Epidermal melanocyte (primary cell): ENCODE data around the gene TEAD1.

Experiments used
- DNase-seq: peaks from one replicate; pipeline ENCODE4 v3.0.0; 2011; ENCODE audit warnings: low spot score; ENCODE audit not compliant: insufficient read length

Gene TEAD1

GRCh38 chr11:12893787-12894672, 219.8 kb downstream of the TEAD1 start:
- peak; percentile 64 for DNase-seq

GRCh38 chr11:12897390-12897789, 223.2 kb downstream of the TEAD1 start:
- DNase-seq, result no peak

- no peak for DNase-seq
Measured at GRCh38 chr11:12897867-12898266, 223.6 kb downstream of the TEAD1 start.

- no peak for DNase-seq
Measured at GRCh38 chr11:12900496-12900895, 226.3 kb downstream of the TEAD1 start.

- no peak for DNase-seq
Measured at GRCh38 chr11:12901272-12901671, 227.1 kb downstream of the TEAD1 start.

GRCh38 chr11:12901874-12902481, 227.8 kb downstream of the TEAD1 start:
- DNase-seq, result no peak

GRCh38 chr11:12902791-12903486, 228.7 kb downstream of the TEAD1 start:
- DNase-seq, result no peak

GRCh38 chr11:12905435-12905834, 231.2 kb downstream of the TEAD1 start:
- no peak for DNase-seq

- DNase-seq, result no peak
Measured at GRCh38 chr11:12906501-12906900, 232.3 kb downstream of the TEAD1 start.

GRCh38 chr11:12909879-12910278, 235.7 kb downstream of the TEAD1 start:
- no peak for DNase-seq

- peak; percentile 79 for DNase-seq
Measured at GRCh38 chr11:12914400-12914912, 240.2 kb downstream of the TEAD1 start.

GRCh38 chr11:12915093-12915492, 240.9 kb downstream of the TEAD1 start:
- DNase-seq, result no peak

GRCh38 chr11:12917822-12918221, 243.6 kb downstream of the TEAD1 start:
- no peak for DNase-seq

GRCh38 chr11:12918667-12919066, 244.4 kb downstream of the TEAD1 start:
- no peak for DNase-seq

GRCh38 chr11:12922418-12922817, 248.2 kb downstream of the TEAD1 start:
- DNase-seq, result no peak

GRCh38 chr11:12922980-12923507, 248.8 kb downstream of the TEAD1 start:
- no peak for DNase-seq

- no peak for DNase-seq
Measured at GRCh38 chr11:12924650-12925049, 250.4 kb downstream of the TEAD1 start.

GRCh38 chr11:12925520-12925919, 251.3 kb downstream of the TEAD1 start:
- no peak for DNase-seq

GRCh38 chr11:12927221-12927620, 253.0 kb downstream of the TEAD1 start:
- no peak for DNase-seq

- DNase-seq, result no peak
Measured at GRCh38 chr11:12927886-12928285, 253.7 kb downstream of the TEAD1 start.

- no peak for DNase-seq
Measured at GRCh38 chr11:12930850-12931249, 256.6 kb downstream of the TEAD1 start.

GRCh38 chr11:12932485-12932884, 258.3 kb downstream of the TEAD1 start:
- no peak for DNase-seq
